ENCODE measurements around the gene PRUNE1.

The PRUNE1 gene

DNA sequence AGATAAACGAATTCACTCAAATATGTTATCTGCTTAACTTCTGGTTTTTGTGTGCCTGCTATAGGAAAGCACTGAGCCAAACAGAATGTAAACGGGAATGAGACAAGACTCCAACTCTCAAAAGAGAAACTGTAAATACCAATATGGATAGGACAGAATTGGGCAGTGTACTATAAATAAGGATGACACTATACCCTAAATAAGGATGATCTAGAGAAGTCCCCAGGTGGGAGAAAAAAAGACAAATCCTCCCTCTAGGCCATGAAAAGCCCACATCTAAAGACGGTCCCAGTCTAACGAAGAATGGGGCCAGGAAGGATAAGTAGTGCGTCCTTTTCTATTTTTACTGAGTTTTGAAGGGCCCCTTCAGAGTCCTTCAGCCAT, 60.8 kb downstream of the PRUNE1 start:
- no peak overlapping the region for H3K4me3 ChIP-seq (ENCODE audit: low read length)
- no peak for DNase-seq (ENCODE audit: low read depth)
- TF ChIP-seq, protein P1, sequence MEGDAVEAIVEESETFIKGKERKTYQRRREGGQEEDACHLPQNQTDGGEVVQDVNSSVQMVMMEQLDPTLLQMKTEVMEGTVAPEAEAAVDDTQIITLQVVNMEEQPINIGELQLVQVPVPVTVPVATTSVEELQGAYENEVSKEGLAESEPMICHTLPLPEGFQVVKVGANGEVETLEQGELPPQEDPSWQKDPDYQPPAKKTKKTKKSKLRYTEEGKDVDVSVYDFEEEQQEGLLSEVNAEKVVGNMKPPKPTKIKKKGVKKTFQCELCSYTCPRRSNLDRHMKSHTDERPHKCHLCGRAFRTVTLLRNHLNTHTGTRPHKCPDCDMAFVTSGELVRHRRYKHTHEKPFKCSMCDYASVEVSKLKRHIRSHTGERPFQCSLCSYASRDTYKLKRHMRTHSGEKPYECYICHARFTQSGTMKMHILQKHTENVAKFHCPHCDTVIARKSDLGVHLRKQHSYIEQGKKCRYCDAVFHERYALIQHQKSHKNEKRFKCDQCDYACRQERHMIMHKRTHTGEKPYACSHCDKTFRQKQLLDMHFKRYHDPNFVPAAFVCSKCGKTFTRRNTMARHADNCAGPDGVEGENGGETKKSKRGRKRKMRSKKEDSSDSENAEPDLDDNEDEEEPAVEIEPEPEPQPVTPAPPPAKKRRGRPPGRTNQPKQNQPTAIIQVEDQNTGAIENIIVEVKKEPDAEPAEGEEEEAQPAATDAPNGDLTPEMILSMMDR (conservative IDR thresholded peaks at IDR 0.05; ENCODE audit: low read length) = no peak

DNA sequence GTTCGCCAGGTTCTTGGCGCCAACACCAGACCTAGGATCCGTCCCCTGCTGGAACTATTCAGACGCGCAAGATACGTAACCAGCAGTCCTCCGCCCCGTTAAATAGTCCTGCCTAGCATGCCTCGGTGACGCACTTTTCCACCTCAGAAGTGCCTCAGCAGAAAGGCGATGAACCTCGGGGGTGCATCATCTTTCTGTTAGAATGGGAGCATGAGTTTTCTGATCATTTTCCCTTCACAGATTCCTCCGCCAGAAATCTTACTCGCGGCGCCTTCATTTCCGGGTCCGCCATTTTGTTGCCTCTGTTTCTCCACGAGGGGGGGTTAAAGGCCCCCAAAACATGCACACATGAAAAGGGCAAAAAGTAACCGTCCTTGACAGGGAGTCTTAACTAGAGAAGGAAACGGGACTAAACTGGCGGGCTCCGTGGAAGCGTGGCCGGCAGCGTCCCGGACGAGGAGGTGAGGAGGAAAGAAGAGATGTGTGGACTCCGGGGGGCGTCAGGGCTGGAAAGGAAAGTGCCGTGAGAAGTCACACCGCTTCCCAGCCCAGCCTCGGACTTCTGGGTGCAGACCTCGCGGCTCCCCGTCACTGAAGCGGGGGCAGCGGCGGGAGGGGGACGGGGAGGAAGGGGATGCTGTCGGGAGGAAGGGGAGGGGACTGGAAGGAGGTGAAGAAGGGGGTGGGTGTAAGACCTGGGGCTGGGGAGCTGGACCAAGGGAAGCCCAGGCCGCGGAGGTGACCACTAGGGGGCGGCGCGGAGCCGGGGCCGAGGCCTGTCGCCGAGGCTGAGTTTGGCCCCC, 62.4 kb downstream of the PRUNE1 start, which contains the start of gene GABPB2:
TSS of gene GABPB2 (plus strand) at position 288 of the 803 bp plus-strand sequence. CDS start 17,429 bp downstream, outside the sequence.
- DNase-seq (ENCODE audit: low read depth) = peak; percentile 98
- H3K4me3 ChIP-seq (ENCODE audit: low read length) = peak within 1 kb of the TSS; percentile 95
- TF ChIP-seq, protein P1 (conservative IDR thresholded peaks at IDR 0.05; ENCODE audit: low read length) = peak; percentile 82

DNA sequence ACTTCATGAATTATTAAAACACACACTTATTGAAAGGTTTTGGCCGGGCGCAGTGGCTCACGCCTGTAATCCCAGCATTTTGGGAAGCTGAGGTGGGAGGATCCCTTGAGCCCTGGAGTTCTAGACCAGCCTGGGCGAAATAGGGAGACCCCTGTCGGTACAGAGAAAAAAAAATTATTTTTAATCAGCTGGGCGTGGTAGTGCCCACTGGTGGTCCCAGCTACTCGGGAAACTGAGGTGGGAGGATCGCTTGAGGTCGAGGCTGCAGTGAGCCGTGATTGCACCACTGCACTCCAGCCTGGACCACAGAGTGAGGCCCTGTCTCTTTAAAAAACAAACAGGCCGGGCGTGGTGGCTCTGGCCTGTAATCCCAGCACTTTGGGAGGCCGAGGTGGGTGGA, 64.0 kb downstream of the PRUNE1 start:
- DNase-seq (ENCODE audit: low read depth) = no peak
- TF ChIP-seq, protein P1 (conservative IDR thresholded peaks at IDR 0.05; ENCODE audit: low read length) = no peak
- H3K4me3 ChIP-seq (ENCODE audit: low read length) = no peak overlapping the region

All from AG10803 (cell line).